ENCODE results near the gene EHD4.

The EHD4 gene

DNA sequence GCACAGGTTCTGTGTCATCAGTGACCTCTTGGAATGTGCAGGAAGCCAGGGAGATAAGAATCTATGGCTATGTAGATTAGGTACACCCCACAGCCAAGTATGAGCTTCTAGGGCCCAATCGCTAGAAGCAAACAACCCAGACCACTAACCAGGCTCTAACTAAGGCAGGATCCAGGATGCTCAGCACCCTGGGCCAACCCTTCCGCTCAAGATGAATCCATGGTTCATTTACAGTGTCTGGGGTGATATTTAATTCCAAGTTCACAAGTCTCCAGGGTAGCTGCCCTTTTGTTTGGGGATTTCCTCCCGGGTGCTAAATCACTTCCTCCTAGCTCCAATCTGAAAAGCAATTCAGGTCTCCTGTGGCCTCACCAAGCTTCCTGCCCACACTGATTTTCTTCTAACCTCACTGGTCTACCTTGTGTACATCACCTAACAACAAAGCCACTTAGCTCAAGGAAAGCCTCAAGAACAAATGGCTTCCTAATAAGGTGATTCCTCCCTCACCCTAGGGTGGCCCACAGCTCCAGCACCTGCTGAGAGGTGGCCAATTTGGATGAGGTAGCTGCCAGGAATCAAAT, 2.4 kb downstream of the EHD4 start:
- no peak for DNase-seq (ENCODE audit: low read depth in 1 of 2, low spot score in 1 of 2)
- TF ChIP-seq JUND (IDR thresholded peaks at IDR 0.05; ENCODE audit: low read depth), result no peak
- in situ Hi-C loops (cut with HindIII; ENCODE audit: low pct_unique_long_range_greater_than_20kb, low sequenced_read_pairs), result no loop called here

DNA sequence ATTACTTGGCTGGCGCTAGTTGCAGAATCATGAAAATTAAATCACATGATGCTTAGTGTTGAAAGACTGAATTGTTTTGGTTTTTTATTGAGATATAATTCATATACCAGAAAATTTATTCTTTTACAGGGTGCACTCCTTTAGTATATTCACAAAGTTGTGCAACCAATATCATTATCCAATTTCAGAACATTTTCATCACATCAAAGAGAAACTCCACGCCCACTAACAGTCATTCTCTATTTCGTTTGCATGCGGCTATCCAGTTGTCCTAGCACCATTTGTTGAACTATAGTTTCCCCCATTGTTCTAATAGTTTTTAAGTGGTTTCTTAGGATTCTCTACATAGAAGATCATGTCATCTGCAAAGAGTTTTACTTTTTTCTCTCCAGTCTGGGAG, 3.7 kb downstream of the EHD4 start:
- DNase-seq (ENCODE audit: low read depth in 1 of 2, low spot score in 1 of 2), result no peak
- in situ Hi-C loops (cut with HindIII; ENCODE audit: low pct_unique_long_range_greater_than_20kb, low sequenced_read_pairs), result no loop called here
- TF ChIP-seq JUND (IDR thresholded peaks at IDR 0.05; ENCODE audit: low read depth), result no peak

DNA sequence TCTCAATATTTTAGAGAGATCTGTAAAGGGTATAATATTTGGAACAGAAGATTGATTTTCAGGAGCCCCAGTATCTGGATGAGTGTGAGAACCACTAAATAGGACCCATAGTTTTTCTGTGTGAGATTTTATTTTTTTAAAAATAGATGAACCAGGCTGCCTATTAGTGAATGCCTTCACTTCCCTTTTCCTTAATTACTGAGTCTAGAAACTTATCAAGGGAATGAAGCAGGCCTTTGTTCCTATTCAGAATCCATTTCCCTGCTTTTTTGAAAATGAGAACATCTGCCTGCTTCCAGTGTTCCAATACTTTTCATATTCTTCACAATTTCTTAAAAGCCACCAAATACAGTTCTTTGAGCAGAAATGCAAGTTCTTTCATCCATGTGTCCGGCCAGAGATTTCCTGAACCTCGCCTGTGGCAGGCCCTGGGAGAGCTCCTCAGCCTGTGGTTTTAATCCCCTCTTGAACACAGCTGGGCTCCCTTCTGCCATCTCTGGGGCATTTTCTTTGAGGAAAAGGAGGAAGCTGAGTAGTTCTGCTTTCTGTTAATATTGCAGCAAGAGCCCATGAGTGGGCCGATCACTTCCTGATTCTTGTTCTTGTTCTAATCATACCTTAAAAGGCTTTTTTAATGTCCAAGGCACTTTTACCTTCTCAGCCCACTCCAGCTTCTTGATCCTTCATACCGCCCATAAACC, 4.7 kb downstream of the EHD4 start:
- in situ Hi-C loops (cut with HindIII; ENCODE audit: low pct_unique_long_range_greater_than_20kb, low sequenced_read_pairs), result no loop called here
- TF ChIP-seq JUND (IDR thresholded peaks at IDR 0.05; ENCODE audit: low read depth), result no peak
- DNase-seq (ENCODE audit: low read depth in 1 of 2, low spot score in 1 of 2), result no peak

DNA sequence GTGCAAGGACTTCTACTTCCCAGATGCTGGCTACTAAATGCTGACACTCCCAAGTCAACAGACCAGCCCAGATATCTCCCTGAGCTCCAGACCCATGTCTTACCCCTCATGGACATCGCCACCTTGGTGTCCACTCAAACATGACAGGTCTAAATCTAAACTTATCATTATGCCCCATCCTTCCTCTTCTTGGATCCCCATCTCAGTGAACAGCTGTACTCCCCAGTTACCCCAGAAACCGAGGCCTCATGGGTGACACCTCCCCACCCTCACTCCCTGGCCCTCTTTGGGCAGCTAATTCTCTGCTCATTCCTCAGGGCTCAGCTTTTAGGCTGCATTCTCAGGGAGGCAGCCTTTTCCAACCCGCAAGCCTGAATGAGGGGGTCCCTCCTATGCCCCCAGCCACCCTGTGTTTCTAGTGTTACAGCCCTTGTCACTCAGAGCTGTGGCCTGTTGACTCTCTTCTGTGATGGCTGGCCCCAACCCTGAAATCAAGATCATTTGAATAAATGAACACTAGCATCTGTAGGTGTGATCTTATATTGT, 5.4 kb downstream of the EHD4 start:
- no peak for DNase-seq (ENCODE audit: low read depth in 1 of 2, low spot score in 1 of 2)
- in situ Hi-C loops (cut with HindIII; ENCODE audit: low pct_unique_long_range_greater_than_20kb, low sequenced_read_pairs), result no loop called here
- no peak for TF ChIP-seq JUND (IDR thresholded peaks at IDR 0.05; ENCODE audit: low read depth)

DNA sequence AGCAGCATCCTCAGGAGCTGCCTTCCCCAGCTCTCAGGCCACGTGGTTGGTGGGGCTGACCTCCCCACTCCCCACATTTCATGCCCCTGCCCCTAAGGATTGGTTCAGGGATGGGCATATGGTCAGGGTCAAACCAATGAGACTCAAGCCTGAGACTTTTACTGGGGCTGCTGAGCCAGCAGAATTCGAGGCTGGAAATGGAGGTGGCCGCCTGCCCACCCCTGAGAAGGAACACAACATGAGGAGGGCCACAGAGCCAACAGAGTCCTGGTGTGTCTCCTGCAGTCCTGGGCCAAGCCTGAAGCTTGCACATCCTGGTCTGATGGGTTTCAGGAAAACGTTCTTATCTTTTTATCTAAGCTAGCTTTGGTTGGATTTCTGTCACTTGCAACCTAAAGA, 5.9 kb downstream of the EHD4 start:
- in situ Hi-C loops (cut with HindIII; ENCODE audit: low pct_unique_long_range_greater_than_20kb, low sequenced_read_pairs), result no loop called here
- no peak for DNase-seq (ENCODE audit: low read depth in 1 of 2, low spot score in 1 of 2)
- no peak for TF ChIP-seq JUND (IDR thresholded peaks at IDR 0.05; ENCODE audit: low read depth)

DNA sequence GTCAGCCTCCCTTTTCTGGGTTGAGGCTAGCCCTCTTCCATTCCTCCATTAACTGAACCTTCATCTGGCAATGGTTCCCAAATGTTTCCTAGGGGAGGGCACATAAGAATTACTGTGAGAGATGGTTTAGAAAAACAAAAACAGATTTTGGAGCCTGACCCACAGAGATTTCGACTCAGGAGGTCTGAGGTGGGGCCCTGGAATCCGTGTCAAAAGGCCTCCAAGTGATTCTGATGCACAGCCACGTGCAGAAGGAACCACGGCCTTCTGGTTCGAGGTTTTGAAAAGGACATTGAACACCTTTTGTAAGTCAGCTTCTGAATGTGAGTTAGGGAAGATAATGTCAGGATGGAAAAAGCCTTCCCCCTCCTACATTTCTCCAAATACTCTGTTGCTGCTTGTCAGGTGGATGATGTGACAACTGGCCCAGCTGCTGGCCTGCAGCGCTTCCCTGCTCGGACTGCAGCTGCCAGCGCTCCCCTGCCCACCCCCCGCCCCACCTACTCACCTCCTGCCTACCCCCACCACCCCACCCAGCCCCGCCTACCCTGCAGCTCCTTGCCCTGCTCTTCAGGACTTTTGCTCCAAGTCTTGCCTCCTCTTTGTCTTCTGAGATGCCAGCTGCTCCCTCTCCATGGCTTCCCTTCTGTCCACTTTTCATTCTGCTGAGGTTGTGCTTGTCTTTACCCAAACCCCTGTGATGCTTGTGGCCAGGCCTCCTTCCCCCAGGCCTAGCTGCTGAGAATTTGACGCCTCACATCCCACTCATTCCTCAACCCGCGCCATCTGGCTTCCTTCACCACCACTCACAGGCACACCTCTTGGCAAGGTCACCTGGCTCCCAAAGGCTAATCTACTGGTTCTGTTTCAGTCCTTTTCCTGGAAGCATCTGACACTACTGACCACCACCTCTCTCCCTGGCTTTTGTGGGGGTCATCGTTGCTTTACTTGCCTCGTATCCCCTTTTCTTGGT, 6.6 kb downstream of the EHD4 start:
- no peak for TF ChIP-seq JUND (IDR thresholded peaks at IDR 0.05; ENCODE audit: low read depth)
- in situ Hi-C loops (cut with HindIII; ENCODE audit: low pct_unique_long_range_greater_than_20kb, low sequenced_read_pairs), result no loop called here
- DNase-seq (ENCODE audit: low read depth in 1 of 2, low spot score in 1 of 2), result peak in 1 of 2 experiments; percentile 30

DNA sequence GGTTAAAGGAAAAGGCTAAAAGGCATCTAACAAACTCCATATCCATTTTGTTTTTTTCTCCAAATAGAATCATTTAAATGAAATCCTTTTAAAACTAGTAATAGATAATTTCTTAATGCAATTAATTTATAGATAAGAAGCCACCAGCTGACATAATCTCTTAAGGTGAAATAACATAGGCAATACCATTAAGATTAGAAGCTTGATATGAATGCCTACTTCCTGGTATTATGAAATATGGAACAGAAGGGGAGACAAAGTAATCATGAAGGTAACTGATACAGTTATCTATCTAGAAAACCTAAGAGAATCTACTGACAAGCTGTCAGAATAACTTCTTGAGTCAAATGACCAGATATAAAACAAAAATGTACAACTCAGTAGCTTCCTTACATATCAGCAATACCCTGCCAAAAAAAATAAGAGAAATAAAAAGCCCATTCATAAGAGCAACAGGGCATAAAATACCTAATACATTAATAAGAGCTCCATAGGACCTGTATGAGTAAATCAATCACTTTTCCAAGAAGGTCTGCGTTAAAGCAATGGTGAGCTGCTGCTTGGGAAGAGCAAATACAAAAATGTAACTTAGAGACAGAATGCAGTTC, 10.7 kb downstream of the EHD4 start:
- no peak for TF ChIP-seq JUND (IDR thresholded peaks at IDR 0.05; ENCODE audit: low read depth)
- no peak for DNase-seq (ENCODE audit: low read depth in 1 of 2, low spot score in 1 of 2)
- in situ Hi-C loops (cut with HindIII; ENCODE audit: low pct_unique_long_range_greater_than_20kb, low sequenced_read_pairs), result no loop called here

DNA sequence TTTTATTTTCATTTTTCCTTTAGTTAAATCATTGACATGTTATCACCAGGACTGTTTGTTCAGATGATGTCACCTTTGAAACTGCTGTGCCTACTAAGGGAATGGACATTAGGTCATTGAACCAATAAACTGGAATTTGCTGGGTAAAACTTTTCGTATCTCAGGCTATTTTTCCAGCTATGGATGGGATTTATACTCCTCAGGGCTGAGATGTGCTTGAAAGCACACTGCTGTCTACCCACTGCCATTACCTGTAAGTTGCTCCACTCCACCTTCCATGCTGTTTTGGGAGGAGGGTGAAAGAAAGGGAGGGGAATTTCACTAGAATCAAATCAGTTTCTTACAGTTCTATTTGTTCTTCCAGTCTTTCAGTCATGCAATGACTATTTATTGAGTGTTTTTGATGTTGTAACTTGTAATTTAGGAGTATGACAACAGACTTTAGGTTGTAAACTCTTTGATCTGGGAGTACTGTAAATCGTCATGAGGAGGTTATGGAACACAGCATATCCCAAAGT, 11.3 kb downstream of the EHD4 start:
- DNase-seq (ENCODE audit: low read depth in 1 of 2, low spot score in 1 of 2), result no peak
- in situ Hi-C loops (cut with HindIII; ENCODE audit: low pct_unique_long_range_greater_than_20kb, low sequenced_read_pairs), result no loop called here
- no peak for TF ChIP-seq JUND (IDR thresholded peaks at IDR 0.05; ENCODE audit: low read depth)

DNA sequence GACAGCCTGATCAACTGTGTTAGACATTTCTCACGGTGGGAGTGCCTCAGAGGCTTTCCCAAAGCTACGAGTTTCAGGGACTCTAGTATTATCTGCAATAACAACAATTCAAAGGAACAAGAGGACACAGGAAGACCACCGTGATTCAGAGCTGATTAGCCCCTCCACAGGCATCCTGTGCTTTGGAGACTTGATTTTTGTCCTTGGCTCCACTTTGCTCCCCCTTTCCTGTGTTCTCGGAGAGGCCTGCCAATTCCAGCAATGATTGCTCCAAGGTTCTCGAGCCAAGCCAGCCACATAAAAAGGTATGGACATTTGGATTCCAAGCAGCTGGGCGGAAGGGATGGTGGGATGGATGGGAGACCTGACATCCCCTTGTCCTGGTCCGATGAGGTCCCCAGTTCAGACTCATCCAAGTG, 14.3 kb downstream of the EHD4 start:
- no peak for DNase-seq (ENCODE audit: low read depth in 1 of 2, low spot score in 1 of 2)
- no peak for TF ChIP-seq JUND (IDR thresholded peaks at IDR 0.05; ENCODE audit: low read depth)
- in situ Hi-C loops (cut with HindIII; ENCODE audit: low pct_unique_long_range_greater_than_20kb, low sequenced_read_pairs), result no loop called here

DNA sequence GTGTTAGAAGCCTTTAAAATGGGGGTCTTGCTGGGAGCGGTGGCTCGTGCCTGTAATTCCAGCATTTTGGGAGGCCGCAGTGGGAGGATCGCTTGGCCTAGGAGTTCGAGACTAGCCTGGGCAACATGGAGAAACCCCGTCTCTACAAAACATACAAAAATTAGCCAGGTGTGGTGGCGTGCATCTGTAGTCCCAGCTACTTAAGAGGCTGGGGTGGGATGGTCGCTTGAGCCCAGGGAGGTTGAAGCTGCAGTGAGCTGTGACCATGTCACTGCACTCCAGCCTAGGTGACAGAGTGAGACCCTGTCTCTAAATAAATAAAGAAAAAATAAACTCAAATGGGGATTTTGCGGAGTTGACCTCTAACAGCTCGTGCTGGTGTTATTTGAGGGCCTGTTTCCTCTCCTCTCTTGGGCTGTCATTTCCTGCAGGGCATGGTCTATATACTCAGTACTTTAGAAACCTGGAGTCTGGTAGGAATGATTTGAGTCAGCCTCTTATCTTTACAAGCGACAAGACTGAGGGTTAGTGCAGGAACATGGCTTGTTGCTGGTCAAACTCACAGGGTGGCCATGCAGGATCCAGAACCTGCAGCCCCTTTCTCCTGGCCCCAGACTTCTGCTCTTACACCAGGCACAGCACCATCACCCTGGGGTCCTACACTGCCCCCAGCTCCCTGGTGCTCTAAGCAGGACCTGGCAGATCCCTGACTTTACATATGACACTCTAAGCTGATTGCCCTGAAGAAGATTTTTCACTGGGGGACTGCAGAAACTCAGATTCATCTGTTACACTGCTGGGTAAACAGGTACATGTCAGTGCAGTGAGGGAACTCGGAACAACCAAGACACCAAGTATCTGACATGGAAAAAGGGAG, 15.1 kb downstream of the EHD4 start:
- no peak for TF ChIP-seq JUND (IDR thresholded peaks at IDR 0.05; ENCODE audit: low read depth)
- DNase-seq (ENCODE audit: low read depth in 1 of 2, low spot score in 1 of 2), result no peak
- in situ Hi-C loops (cut with HindIII; ENCODE audit: low pct_unique_long_range_greater_than_20kb, low sequenced_read_pairs), result no loop called here

DNA sequence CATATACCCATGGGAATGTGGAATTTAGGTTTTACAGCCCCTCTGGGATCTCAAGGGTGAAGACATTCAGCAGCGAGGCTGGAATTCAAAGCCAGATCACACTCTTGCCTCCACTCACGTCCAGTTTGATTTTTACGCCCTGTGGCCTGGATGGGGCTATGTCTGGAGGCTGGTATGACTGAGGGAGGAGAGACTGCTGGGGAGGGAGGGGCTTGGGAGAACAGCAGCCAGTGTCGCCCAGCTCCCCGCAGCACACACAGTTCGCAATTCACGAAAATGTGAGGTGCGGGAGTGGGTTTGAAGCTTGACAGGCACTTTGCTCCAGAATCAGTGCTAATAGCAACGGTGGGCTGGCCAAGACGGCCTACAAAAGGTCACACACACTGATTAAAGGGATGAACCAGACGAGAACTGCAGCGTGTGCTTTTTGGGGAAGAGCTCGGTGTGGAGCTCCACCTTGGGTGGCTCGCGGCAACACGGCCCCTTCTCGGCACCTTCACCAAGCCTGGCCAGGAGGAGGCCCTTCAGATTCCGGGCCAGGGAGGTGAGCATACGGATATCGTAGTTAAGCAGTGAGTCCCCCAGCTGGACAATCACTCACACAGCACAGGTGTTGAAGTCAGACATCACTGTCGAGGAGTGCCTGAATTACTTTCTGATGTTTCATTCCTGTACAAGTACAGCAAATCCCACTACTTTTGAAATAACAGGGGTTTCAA, 16.4 kb downstream of the EHD4 start:
- DNase-seq (ENCODE audit: low read depth in 1 of 2, low spot score in 1 of 2), result peak in 1 of 2 experiments; percentile 26
- in situ Hi-C loops (cut with HindIII; ENCODE audit: low pct_unique_long_range_greater_than_20kb, low sequenced_read_pairs), result no loop called here
- no peak for TF ChIP-seq JUND (IDR thresholded peaks at IDR 0.05; ENCODE audit: low read depth)

All from T47D (cell line).